NCI-H446 treated with DMSO at 0.1 percent for 48 hours (cell line): ENCODE data around the gene HRH2.
"Not testable (repeated sequence)": the region's sequence is repeated elsewhere in the genome, so short reads cannot be mapped to it uniquely, and the experiment has no call there.

Experiments used
- DNase-seq: peaks from one replicate; lab custom pipeline; 2025; lab: John Stamatoyannopoulos, UW

Gene HRH2

GRCh38 chr5:175657593-175658271, at the start of gene HRH2:
TSS of gene HRH2 (plus strand) at chr5:175658071. CDS start at chr5:175683234, 25,163 bp downstream.
- DNase-seq: no peak

GRCh38 chr5:175609526-175609925, 48.3 kb upstream of the HRH2 start:
- no peak for DNase-seq

- DNase-seq: no peak
Measured at GRCh38 chr5:175610381-175610780, 47.5 kb upstream of the HRH2 start.

GRCh38 chr5:175610898-175611297, 47.0 kb upstream of the HRH2 start:
- no peak for DNase-seq

GRCh38 chr5:175614223-175614815, 43.6 kb upstream of the HRH2 start:
- DNase-seq: no peak

GRCh38 chr5:175614861-175615260, 43.0 kb upstream of the HRH2 start:
- no peak for DNase-seq

- no peak for DNase-seq
Measured at GRCh38 chr5:175616083-175616482, 41.8 kb upstream of the HRH2 start.

- DNase-seq: not testable (repeated sequence)
Measured at GRCh38 chr5:175616527-175616926, 41.3 kb upstream of the HRH2 start.

GRCh38 chr5:175617447-175617846, 40.4 kb upstream of the HRH2 start:
- no peak for DNase-seq

- no peak for DNase-seq
Measured at GRCh38 chr5:175620527-175620926, 37.3 kb upstream of the HRH2 start.

GRCh38 chr5:175621971-175622370, 35.9 kb upstream of the HRH2 start:
- no peak for DNase-seq

GRCh38 chr5:175623088-175623487, 34.8 kb upstream of the HRH2 start:
- no peak for DNase-seq

GRCh38 chr5:175624316-175624715, 33.6 kb upstream of the HRH2 start:
- no peak for DNase-seq

GRCh38 chr5:175627005-175627404, 30.9 kb upstream of the HRH2 start:
- DNase-seq: no peak

GRCh38 chr5:175627739-175628138, 30.1 kb upstream of the HRH2 start:
- DNase-seq: no peak

GRCh38 chr5:175628668-175629067, 29.2 kb upstream of the HRH2 start:
- DNase-seq: no peak

GRCh38 chr5:175629261-175629660, 28.6 kb upstream of the HRH2 start:
- no peak for DNase-seq

- DNase-seq: no peak
Measured at GRCh38 chr5:175629793-175630192, 28.1 kb upstream of the HRH2 start.

- no peak for DNase-seq
Measured at GRCh38 chr5:175635854-175636584, 21.9 kb upstream of the HRH2 start.

GRCh38 chr5:175638305-175638704, 19.6 kb upstream of the HRH2 start:
- no peak for DNase-seq

GRCh38 chr5:175640106-175640775, 17.6 kb upstream of the HRH2 start:
- no peak for DNase-seq

GRCh38 chr5:175642998-175643397, 14.9 kb upstream of the HRH2 start:
- no peak for DNase-seq

- DNase-seq: no peak
Measured at GRCh38 chr5:175646251-175646650, 11.6 kb upstream of the HRH2 start.
